SU-DHL-6 (cell line): ENCODE data around the gene NFIX.

ENCODE experiments used
- EZH2phosphoT487 ChIP-seq: fragments of 200-600 bp; sonication (generic), shearing (Covaris generic); conservative IDR thresholded peaks from 2 replicates; pipeline ENCODE4 v1.6.1; 2018; ENCODE audit warnings: mild to moderate bottlenecking, antibody characterized with exemption, low read length, moderate library complexity, mixed read lengths
- TF ChIP-seq, protein P1 (sequence below): fragments of 200-600 bp; sonication (generic); IDR thresholded peaks from one replicate; pipeline ENCODE4 v1.5.1; 2017; ENCODE audit warnings: antibody characterized with exemption, mild to moderate bottlenecking, low read length, moderate library complexity; ENCODE audit not compliant: insufficient read depth, poor library complexity, severe bottlenecking

DNA sequence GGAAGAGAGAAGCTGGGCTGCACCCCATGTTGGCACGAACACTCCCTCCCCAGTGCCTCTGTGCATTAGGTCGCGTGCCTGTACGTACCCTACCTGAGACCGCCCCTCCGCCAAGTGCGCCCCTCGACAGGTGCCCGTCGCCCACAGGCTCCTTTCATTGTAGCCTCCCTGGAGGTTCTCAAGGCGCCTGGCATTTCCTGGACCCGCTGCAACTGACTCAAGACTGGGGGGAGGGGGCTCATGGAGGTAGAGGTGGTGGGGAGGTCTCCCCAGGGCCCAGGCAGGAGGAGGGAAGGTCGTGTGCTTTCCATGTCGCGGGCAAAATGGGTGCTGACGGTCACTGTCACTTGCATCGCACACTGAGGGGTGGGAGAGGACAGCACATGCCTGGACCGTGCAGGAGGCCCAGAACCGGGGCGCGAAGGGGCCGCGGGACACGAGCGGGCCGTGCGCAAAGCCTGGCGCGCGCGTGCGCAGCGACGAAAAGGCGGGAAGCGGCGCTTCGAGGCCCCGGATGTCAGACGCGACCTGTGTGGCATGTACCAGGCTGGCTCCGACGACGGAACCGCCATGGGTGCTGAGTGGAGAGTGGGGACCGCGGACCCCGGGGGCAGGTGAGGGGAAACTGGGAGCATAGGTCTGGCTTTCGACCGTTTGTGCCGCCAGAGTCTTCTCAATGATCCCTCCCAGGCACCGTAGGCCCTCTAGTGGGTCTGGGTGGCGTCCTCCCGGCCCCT, 16.5 kb downstream of the NFIX start:
- TF ChIP-seq, protein P1, sequence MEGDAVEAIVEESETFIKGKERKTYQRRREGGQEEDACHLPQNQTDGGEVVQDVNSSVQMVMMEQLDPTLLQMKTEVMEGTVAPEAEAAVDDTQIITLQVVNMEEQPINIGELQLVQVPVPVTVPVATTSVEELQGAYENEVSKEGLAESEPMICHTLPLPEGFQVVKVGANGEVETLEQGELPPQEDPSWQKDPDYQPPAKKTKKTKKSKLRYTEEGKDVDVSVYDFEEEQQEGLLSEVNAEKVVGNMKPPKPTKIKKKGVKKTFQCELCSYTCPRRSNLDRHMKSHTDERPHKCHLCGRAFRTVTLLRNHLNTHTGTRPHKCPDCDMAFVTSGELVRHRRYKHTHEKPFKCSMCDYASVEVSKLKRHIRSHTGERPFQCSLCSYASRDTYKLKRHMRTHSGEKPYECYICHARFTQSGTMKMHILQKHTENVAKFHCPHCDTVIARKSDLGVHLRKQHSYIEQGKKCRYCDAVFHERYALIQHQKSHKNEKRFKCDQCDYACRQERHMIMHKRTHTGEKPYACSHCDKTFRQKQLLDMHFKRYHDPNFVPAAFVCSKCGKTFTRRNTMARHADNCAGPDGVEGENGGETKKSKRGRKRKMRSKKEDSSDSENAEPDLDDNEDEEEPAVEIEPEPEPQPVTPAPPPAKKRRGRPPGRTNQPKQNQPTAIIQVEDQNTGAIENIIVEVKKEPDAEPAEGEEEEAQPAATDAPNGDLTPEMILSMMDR, result no peak
- no peak for TF ChIP-seq EZH2phosphoT487
